CD4-positive, alpha-beta T cell treated with Interleukin-17A for 1 hour (primary cell): Measurements from ENCODE around the gene CNTRL.
A peak's percentile ranks its signal among the peaks of the same experiment; 100 is the strongest.
"Not testable (repeated sequence)": the region's sequence is repeated elsewhere in the genome, so short reads cannot be mapped to it uniquely, and the experiment has no call there.

ENCODE experiments used
- DNase-seq: peaks from one replicate; pipeline ENCODE4 v3.0.0-alpha.2; 2020

The CNTRL gene

GRCh38 chr9:121073038-121073437 is 1.7 kb upstream of the CNTRL start:
- DNase-seq = no peak

GRCh38 chr9:121075251-121076036 is 689 bp downstream of the CNTRL start:
- DNase-seq = peak; percentile 57

- DNase-seq = no peak
Observed at GRCh38 chr9:121082075-121082474, 7.3 kb downstream of the CNTRL start.

- DNase-seq = no peak
Observed at GRCh38 chr9:121085661-121086060, 10.9 kb downstream of the CNTRL start.

GRCh38 chr9:121088576-121088975 is 13.8 kb downstream of the CNTRL start:
- no peak for DNase-seq

- DNase-seq = not testable (repeated sequence)
Observed at GRCh38 chr9:121090743-121091142, 16.0 kb downstream of the CNTRL start.

GRCh38 chr9:121095057-121095456 is 20.3 kb downstream of the CNTRL start:
- no peak for DNase-seq

GRCh38 chr9:121098567-121099198 is 23.9 kb downstream of the CNTRL start:
- no peak for DNase-seq

GRCh38 chr9:121104054-121104453 is 29.3 kb downstream of the CNTRL start:
- not testable (repeated sequence) for DNase-seq

GRCh38 chr9:121105531-121105930 is 30.8 kb downstream of the CNTRL start:
- DNase-seq = no peak

- DNase-seq = peak; percentile 47
Observed at GRCh38 chr9:121107029-121107428, 32.3 kb downstream of the CNTRL start.

GRCh38 chr9:121107881-121108280 is 33.1 kb downstream of the CNTRL start:
- no peak for DNase-seq

GRCh38 chr9:121115466-121115865 is 40.7 kb downstream of the CNTRL start:
- DNase-seq = no peak

GRCh38 chr9:121118266-121118665 is 43.5 kb downstream of the CNTRL start:
- no peak for DNase-seq

GRCh38 chr9:121120386-121120785 is 45.6 kb downstream of the CNTRL start:
- DNase-seq = no peak

- DNase-seq = peak; percentile 96
Observed at GRCh38 chr9:121121582-121122087, 46.9 kb downstream of the CNTRL start.

GRCh38 chr9:121122246-121123032 is 47.7 kb downstream of the CNTRL start:
- DNase-seq = peak; percentile 11

GRCh38 chr9:121123816-121124535 is 49.2 kb downstream of the CNTRL start:
- no peak for DNase-seq

GRCh38 chr9:121125590-121125989 is 50.8 kb downstream of the CNTRL start:
- no peak for DNase-seq

GRCh38 chr9:121129384-121129783 is 54.6 kb downstream of the CNTRL start:
- not testable (repeated sequence) for DNase-seq

- peak; percentile 79 for DNase-seq
Observed at GRCh38 chr9:121133104-121133816, 58.5 kb downstream of the CNTRL start.

GRCh38 chr9:121135642-121136041 is 60.9 kb downstream of the CNTRL start:
- no peak for DNase-seq
